Osteocyte (in vitro differentiated cells): ENCODE results near the gene PRIMA1. TPM values are rescaled to one million over a fixed set of nuclear protein-coding genes. Genes with fewer than 3 reads are reported as not detected.

Experiments used
- DNase-seq: peaks from one replicate; pipeline ENCODE4 v3.0.0; 2021; ENCODE audit warnings: mixed read lengths; ENCODE audit not compliant: unreplicated experiment; ENCODE audit errors: extremely low spot score
- H3K27ac Mint-ChIP-seq: one replicate; pipeline ENCODE4 v1.8.0; 2021; ENCODE audit warnings: mild to moderate bottlenecking, mixed read lengths; ENCODE audit not compliant: unreplicated experiment
- H3K27me3 Mint-ChIP-seq: one replicate; pipeline ENCODE4 v1.8.0; 2021; ENCODE audit warnings: mixed read lengths; ENCODE audit not compliant: unreplicated experiment
- H3K36me3 Mint-ChIP-seq: one replicate; pipeline ENCODE4 v1.8.0; 2021; ENCODE audit warnings: mixed read lengths; ENCODE audit not compliant: unreplicated experiment
- H3K4me1 Mint-ChIP-seq: one replicate; pipeline ENCODE4 v1.8.0; 2021; ENCODE audit warnings: mixed read lengths; ENCODE audit not compliant: unreplicated experiment
- H3K4me3 Mint-ChIP-seq: one replicate; pipeline ENCODE4 v1.8.0; 2021; ENCODE audit warnings: mild to moderate bottlenecking, moderate library complexity, mixed read lengths; ENCODE audit not compliant: unreplicated experiment
- H3K9me3 Mint-ChIP-seq: one replicate; pipeline ENCODE4 v1.8.0; 2021; ENCODE audit warnings: mixed read lengths; ENCODE audit not compliant: unreplicated experiment
- CTCF ChIP-seq: fragments of 200-600 bp; sonication (generic); IDR thresholded peaks from 2 replicates; pipeline ENCODE4 v1.5.0; 2021; ENCODE audit warnings: antibody characterized with exemption, mild to moderate bottlenecking, moderate library complexity
- total RNA-seq: library from RNA; stranded (reverse); gene quantifications from 2 replicates; pipeline ENCODE4 v1.2.1, GENCODE V29; 2021

The PRIMA1 gene
- total RNA-seq, 1 donor from 2014 or later, result not detected

DNA sequence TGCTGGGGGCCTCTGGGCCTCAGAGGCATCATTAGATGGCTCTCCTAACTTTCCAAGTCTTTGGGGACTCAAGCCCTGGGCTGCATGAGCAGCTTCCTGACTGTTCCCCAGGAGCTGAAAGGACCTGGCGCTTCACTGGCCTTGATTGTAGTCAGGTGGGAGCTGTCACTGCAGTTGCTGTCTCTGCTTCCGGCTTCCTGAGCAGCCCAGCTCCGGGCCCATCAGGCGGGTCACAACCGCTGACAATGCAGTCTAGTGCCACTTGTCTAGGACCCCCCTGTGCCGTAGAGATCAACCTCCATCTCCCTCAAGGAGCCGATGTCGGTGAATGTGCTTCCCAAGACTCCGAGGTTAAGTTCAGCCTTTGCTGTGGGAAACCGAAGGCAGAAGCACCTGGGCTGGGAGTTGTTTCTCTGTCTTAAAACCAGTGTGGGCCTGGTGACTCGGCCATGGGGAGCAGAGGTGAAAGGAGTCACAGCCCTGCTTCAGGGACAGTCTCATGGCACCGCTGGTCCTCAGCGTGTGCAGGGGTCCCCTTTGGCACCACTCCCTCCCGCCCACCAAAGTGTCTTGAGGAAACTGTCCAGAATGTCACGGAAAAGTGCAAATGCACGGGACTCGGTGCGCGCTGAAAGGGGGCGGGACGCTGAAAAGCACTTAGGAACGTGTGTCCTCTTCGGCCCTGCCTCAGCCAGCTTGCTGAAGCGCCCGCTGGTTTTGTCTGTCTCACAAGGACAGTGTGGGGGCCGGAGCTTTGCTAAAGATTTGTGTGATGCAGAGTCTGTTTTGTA, 44.8 kb downstream of the PRIMA1 start:
- no peak for DNase-seq
- Mint-ChIP-seq H3K4me1 (no peaks in the 10 kb centered on the region), H3K4me3 (no peak overlapping the region), H3K27ac (no peak overlapping the region), H3K36me3 (no peaks in the 10 kb centered on the region), H3K27me3 (no peaks in the 10 kb centered on the region), H3K9me3 (peaks cover 11% of the 10 kb centered on the region)
- no peak for TF ChIP-seq CTCF

- Mint-ChIP-seq H3K27me3 (no peaks in the 10 kb centered on the region), H3K27ac (no peak overlapping the region), H3K4me1 (no peaks in the 10 kb centered on the region), H3K9me3 (peaks cover 8% of the 10 kb centered on the region), H3K4me3 (no peak overlapping the region), H3K36me3 (no peaks in the 10 kb centered on the region)
- DNase-seq, result no peak
- no peak for TF ChIP-seq CTCF
Observed at GRCh38 chr14:93742761-93743160, 45.5 kb downstream of the PRIMA1 start.

GRCh38 chr14:93741556-93742230, 46.6 kb downstream of the PRIMA1 start:
- Mint-ChIP-seq H3K27ac (no peak overlapping the region), H3K9me3 (no peaks in the 10 kb centered on the region), H3K36me3 (no peaks in the 10 kb centered on the region), H3K27me3 (no peaks in the 10 kb centered on the region), H3K4me3 (no peak overlapping the region), H3K4me1 (no peaks in the 10 kb centered on the region)
- TF ChIP-seq CTCF, result no peak
- DNase-seq, result no peak

- DNase-seq, result no peak
- Mint-ChIP-seq H3K36me3 (no peaks in the 10 kb centered on the region), H3K4me1 (no peaks in the 10 kb centered on the region), H3K4me3 (no peak overlapping the region), H3K27ac (no peak overlapping the region), H3K9me3 (no peaks in the 10 kb centered on the region), H3K27me3 (no peaks in the 10 kb centered on the region)
- no peak for TF ChIP-seq CTCF
Observed at GRCh38 chr14:93737634-93738033, 50.7 kb downstream of the PRIMA1 start.

- Mint-ChIP-seq H3K4me1 (no peaks in the 10 kb centered on the region), H3K27ac (no peak overlapping the region), H3K4me3 (no peak overlapping the region), H3K9me3 (no peaks in the 10 kb centered on the region), H3K36me3 (no peaks in the 10 kb centered on the region), H3K27me3 (no peaks in the 10 kb centered on the region)
- no peak for TF ChIP-seq CTCF
- DNase-seq, result no peak
Observed at GRCh38 chr14:93736378-93737014, 51.8 kb downstream of the PRIMA1 start.
